GM19438 (cell line): ENCODE measurements around the gene PLPPR1.

Experiments used
- ATAC-seq: cut with Tn5 transposase; IDR thresholded peaks from one replicate; pipeline ENCODE4 v1.9.1; 2021; ENCODE audit warnings: low read depth; ENCODE audit not compliant: unreplicated experiment

The PLPPR1 gene

GRCh38 chr9:101191723-101192122 lies 163.2 kb downstream of the PLPPR1 start:
- no peak for ATAC-seq

- ATAC-seq, result no peak
Observed at GRCh38 chr9:101197026-101197425, 168.5 kb downstream of the PLPPR1 start.

GRCh38 chr9:101200852-101201251 lies 172.3 kb downstream of the PLPPR1 start:
- no peak for ATAC-seq

GRCh38 chr9:101201630-101202029 lies 173.1 kb downstream of the PLPPR1 start:
- no peak for ATAC-seq

GRCh38 chr9:101209670-101210069 lies 181.1 kb downstream of the PLPPR1 start:
- ATAC-seq, result no peak

GRCh38 chr9:101212661-101213060 lies 184.1 kb downstream of the PLPPR1 start:
- ATAC-seq, result no peak

GRCh38 chr9:101219030-101219429 lies 190.5 kb downstream of the PLPPR1 start:
- ATAC-seq, result no peak

GRCh38 chr9:101220341-101220740 lies 191.8 kb downstream of the PLPPR1 start:
- no peak for ATAC-seq

- no peak for ATAC-seq
Observed at GRCh38 chr9:101225271-101225670, 196.7 kb downstream of the PLPPR1 start.

- no peak for ATAC-seq
Observed at GRCh38 chr9:101226161-101226560, 197.6 kb downstream of the PLPPR1 start.

GRCh38 chr9:101226803-101227202 lies 198.3 kb downstream of the PLPPR1 start:
- ATAC-seq, result no peak

GRCh38 chr9:101229606-101230005 lies 201.1 kb downstream of the PLPPR1 start:
- no peak for ATAC-seq

GRCh38 chr9:101232405-101232977 lies 204.0 kb downstream of the PLPPR1 start:
- no peak for ATAC-seq

- no peak for ATAC-seq
Observed at GRCh38 chr9:101235105-101235866, 206.8 kb downstream of the PLPPR1 start.

- ATAC-seq, result no peak
Observed at GRCh38 chr9:101242651-101243050, 214.1 kb downstream of the PLPPR1 start.

- no peak for ATAC-seq
Observed at GRCh38 chr9:101246691-101247090, 218.2 kb downstream of the PLPPR1 start.

GRCh38 chr9:101247297-101247696 lies 218.8 kb downstream of the PLPPR1 start:
- no peak for ATAC-seq

GRCh38 chr9:101254733-101255433 lies 226.4 kb downstream of the PLPPR1 start:
- ATAC-seq, result no peak

GRCh38 chr9:101264727-101265126 lies 236.2 kb downstream of the PLPPR1 start:
- no peak for ATAC-seq

- ATAC-seq, result no peak
Observed at GRCh38 chr9:101265261-101265660, 236.7 kb downstream of the PLPPR1 start.

- no peak for ATAC-seq
Observed at GRCh38 chr9:101268426-101268825, 239.9 kb downstream of the PLPPR1 start.
